HepG2 (cell line): ENCODE measurements around the gene RING1.

Source experiments
- EHMT2 ChIP-seq: fragments of 200-600 bp; sonication (generic); IDR thresholded peaks from 2 replicates; pipeline ENCODE4 v1.7.0; 2017; ENCODE audit warnings: antibody characterized with exemption, low read depth, low read length, borderline replicate concordance
- FOSL2 ChIP-seq: sonication (generic); formaldehyde crosslinking; IDR thresholded peaks from 2 replicates; pipeline ENCODE4 v1.4.0; 2020; ENCODE audit warnings: missing genetic modification reagents
- RNF2 ChIP-seq: fragments of 450-650 bp; conservative IDR thresholded peaks from 2 replicates; pipeline ENCODE4 v1.6.1; 2016; ENCODE audit warnings: low read depth
- TARDBP ChIP-seq: sonication (generic); formaldehyde crosslinking; IDR thresholded peaks from 2 replicates; pipeline ENCODE4 v1.8.0; 2022; ENCODE audit warnings: mild to moderate bottlenecking, missing genetic modification reagents

DNA sequence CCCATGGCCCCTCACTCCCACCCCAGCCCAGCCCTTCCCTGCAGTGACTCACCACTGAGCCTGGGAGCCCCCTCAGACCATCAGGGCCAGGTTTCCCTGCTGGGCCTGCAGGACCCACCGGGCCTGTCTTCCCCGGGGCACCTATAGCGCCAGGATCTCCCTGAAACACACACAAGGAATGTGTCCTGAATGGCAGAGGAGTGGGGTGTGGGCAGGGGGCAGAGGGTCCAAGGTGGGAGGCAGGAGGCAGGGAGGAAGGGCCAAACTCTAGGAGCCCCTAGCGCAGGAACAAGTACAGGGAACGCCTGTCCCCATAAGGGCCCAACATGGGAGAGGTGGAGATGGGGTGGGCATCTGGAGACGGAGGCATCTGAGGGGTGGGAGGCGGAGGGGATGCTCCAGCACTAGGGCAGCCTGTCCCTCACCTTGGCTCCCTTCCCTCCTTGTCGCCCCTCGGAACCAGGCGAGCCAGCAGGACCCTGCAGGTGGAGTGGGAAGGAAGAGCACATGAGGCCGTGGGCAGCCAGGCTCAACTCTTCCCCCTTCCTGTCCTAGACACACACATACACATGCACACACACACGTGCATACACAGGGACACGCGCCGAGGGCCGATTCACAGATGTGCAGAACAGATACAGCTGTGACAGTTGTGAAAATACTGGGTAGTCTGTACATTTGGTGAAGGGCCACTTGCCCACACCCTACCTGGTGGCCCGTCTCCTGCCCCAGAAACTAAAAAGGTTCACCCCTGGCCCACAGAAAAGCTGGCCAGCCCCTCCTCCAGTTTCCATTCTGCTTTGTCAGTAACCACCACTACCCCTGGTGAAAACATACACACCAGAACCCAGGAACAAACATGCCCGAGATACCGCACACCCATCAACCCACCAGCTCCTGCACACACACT, 40.7 kb upstream of the RING1 start:
- TF ChIP-seq RNF2: no peak
- no peak for TF ChIP-seq EHMT2
- no peak for TF ChIP-seq TARDBP (CRISPR knock-in tag)
- no peak for TF ChIP-seq FOSL2
